ENCODE data around the gene DOC2A.

DNA sequence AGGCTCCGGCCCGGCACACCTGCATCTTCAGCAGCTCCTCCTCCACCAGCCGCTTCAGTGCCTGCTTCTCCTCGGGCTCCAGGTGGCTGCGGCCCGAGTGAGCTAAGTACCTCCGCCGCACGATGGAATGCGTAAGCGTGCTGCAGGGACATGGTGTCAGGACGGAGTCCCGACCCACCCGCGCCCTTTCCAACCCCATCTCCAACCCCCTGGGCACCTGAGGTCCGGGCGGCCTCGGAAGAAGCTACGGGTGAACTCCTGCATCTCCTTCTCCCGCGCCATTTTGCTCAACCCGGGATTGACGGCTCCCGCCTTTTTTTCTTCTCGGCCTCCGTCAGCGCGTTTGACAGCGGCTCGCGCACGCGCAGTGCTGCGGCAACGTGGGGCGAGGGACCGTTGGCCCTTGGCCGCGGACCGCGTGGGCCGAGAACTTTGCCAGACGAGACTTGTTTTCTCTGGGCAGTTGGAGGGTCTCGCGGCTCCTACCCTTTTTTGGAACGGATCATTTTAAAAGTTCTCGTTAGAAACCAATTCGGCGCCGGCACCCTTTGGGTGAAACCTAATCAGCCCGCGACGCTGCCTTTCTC lies 15.4 kb downstream of the DOC2A start, which contains the start of gene HIRIP3:
- TF ChIP-seq, protein P1, sequence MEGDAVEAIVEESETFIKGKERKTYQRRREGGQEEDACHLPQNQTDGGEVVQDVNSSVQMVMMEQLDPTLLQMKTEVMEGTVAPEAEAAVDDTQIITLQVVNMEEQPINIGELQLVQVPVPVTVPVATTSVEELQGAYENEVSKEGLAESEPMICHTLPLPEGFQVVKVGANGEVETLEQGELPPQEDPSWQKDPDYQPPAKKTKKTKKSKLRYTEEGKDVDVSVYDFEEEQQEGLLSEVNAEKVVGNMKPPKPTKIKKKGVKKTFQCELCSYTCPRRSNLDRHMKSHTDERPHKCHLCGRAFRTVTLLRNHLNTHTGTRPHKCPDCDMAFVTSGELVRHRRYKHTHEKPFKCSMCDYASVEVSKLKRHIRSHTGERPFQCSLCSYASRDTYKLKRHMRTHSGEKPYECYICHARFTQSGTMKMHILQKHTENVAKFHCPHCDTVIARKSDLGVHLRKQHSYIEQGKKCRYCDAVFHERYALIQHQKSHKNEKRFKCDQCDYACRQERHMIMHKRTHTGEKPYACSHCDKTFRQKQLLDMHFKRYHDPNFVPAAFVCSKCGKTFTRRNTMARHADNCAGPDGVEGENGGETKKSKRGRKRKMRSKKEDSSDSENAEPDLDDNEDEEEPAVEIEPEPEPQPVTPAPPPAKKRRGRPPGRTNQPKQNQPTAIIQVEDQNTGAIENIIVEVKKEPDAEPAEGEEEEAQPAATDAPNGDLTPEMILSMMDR (IDR thresholded peaks at IDR 0.05) = no peak
- no peak for TF ChIP-seq EZH2 (IDR thresholded peaks at IDR 0.05; ENCODE audit: borderline replicate concordance, insufficient read depth, low read depth, low read length, poor library complexity, severe bottlenecking)

Data from B cell (primary cell).